ENCODE measurements around the gene ZNF563.

The ZNF563 gene

GRCh38 chr19:12272386-12272785 lies 61.0 kb downstream of the ZNF563 start:
- Histone ChIP-seq H3K27ac (no peak overlapping the region), H3K4me3 (ENCODE audit: low read depth, low read length) (no peak overlapping the region), H3K36me3 (replicated peaks) (peaks cover 14% of the 10 kb centered on the region), H3K27me3 (replicated peaks) (no peaks in the 10 kb centered on the region)
- TF ChIP-seq, protein P1, sequence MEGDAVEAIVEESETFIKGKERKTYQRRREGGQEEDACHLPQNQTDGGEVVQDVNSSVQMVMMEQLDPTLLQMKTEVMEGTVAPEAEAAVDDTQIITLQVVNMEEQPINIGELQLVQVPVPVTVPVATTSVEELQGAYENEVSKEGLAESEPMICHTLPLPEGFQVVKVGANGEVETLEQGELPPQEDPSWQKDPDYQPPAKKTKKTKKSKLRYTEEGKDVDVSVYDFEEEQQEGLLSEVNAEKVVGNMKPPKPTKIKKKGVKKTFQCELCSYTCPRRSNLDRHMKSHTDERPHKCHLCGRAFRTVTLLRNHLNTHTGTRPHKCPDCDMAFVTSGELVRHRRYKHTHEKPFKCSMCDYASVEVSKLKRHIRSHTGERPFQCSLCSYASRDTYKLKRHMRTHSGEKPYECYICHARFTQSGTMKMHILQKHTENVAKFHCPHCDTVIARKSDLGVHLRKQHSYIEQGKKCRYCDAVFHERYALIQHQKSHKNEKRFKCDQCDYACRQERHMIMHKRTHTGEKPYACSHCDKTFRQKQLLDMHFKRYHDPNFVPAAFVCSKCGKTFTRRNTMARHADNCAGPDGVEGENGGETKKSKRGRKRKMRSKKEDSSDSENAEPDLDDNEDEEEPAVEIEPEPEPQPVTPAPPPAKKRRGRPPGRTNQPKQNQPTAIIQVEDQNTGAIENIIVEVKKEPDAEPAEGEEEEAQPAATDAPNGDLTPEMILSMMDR (IDR thresholded peaks at IDR 0.05; ENCODE audit: low read depth, low read length, missing control alignments) = no peak
- DNase-seq = no peak
- in situ Hi-C loops (cut with HindIII; ENCODE audit: low pct_ligation_motif_present, low sequenced_read_pairs) = no loop called here

GRCh38 chr19:12270854-12271253 lies 62.6 kb downstream of the ZNF563 start:
- TF ChIP-seq, protein P1 (IDR thresholded peaks at IDR 0.05; ENCODE audit: low read depth, low read length, missing control alignments) = no peak
- DNase-seq = no peak
- Histone ChIP-seq H3K4me3 (ENCODE audit: low read depth, low read length) (no peak overlapping the region), H3K36me3 (replicated peaks) (peaks cover 14% of the 10 kb centered on the region), H3K27me3 (replicated peaks) (no peaks in the 10 kb centered on the region), H3K27ac (no peak overlapping the region)
- in situ Hi-C loops (cut with HindIII; ENCODE audit: low pct_ligation_motif_present, low sequenced_read_pairs) = no loop called here

All from brain microvascular endothelial cell (primary cell).